GM12892 (cell line): ENCODE measurements around the gene TRIM2.

Source experiments
- POLR2A ChIP-seq: IDR thresholded peaks from 2 replicates; pipeline ENCODE4 v1.6.1; 2011; ENCODE audit warnings: low read depth, low read length, control low read depth
- POLR2AphosphoS5 ChIP-seq: IDR thresholded peaks from 2 replicates; pipeline ENCODE4 v1.6.1; 2011; ENCODE audit warnings: low read depth, low read length, control low read depth
- TAF1 ChIP-seq: IDR thresholded peaks from 2 replicates; pipeline ENCODE4 v1.6.1; 2011; ENCODE audit warnings: low read depth, mild to moderate bottlenecking, control low read depth, low read length, borderline replicate concordance

DNA sequence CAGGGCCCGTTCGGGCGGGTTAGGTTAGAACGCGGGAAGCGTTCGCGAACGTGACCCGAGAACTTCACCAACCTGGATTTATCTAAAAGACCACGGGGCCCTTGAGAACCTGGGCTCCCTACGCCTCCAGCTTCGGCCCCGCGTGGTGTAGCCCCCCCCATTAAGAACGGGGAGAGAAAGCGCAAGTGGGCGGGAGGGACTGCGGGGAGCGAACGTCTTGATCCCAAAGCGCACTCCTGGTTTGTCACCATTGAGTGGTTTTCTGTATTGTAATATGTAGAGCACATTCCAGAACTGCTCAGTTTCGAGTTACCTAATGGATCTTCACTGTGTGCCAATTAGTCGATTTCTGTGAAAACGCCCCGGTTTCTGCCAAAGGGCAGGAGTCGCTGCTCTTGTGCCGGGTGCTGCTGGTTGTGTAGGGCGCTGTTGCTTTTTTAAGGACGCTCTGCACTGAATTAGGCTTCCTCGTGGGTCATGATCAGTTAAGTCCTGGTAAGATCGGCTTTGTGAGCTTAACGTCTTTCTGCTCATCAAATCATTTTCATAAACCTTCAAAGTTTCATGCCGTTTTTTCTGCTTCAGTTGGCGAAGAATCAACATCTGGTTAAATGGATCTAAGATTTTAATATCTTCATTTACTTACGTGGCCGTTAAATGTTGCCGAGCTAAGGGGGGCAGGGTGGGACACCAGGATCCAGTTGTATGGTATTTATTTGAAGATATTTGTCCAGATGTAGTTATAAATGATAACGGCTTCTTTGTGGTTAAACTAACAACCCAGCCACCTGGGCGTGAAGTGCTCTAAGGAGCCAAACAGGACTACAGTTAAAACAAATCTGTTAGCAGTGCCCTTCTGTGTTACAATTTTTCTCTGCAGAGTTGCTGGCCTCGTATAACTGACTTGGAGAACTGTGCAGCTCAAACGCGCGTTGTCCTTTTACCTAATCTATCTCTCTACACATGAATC, 141.1 kb downstream of the TRIM2 start:
- TF ChIP-seq POLR2A (no peak), POLR2AphosphoS5 (no peak), TAF1 (no peak)
